IPS DF 19.7 (cell line): ENCODE measurements around the gene LCN12.

Source experiments
- DNase-seq: peaks from one replicate; pipeline ENCODE4 v3.0.0-alpha.2; 2013; ENCODE audit warnings: low read depth, low spot score

Gene LCN12

DNA sequence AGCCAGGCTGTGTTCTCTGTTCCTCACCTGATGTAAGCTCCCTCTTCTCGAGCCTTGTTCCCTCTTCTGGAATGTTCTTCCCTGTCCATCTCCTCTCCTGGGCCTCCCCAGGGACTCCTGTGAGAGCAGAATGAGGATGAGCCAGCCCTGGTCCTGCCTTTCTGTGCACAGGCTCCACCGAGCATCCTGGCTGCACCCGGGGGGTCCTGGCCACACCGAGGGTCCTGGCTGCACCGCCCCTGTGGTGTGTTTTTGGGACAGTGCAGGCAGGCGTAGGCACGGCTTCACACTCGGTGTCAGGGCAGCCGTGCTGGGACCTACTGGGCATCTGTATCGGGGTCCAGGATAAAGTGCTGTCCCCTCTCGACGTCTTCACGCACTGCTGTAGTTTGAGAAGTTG lies 25.3 kb upstream of the LCN12 start:
- no peak for DNase-seq

DNA sequence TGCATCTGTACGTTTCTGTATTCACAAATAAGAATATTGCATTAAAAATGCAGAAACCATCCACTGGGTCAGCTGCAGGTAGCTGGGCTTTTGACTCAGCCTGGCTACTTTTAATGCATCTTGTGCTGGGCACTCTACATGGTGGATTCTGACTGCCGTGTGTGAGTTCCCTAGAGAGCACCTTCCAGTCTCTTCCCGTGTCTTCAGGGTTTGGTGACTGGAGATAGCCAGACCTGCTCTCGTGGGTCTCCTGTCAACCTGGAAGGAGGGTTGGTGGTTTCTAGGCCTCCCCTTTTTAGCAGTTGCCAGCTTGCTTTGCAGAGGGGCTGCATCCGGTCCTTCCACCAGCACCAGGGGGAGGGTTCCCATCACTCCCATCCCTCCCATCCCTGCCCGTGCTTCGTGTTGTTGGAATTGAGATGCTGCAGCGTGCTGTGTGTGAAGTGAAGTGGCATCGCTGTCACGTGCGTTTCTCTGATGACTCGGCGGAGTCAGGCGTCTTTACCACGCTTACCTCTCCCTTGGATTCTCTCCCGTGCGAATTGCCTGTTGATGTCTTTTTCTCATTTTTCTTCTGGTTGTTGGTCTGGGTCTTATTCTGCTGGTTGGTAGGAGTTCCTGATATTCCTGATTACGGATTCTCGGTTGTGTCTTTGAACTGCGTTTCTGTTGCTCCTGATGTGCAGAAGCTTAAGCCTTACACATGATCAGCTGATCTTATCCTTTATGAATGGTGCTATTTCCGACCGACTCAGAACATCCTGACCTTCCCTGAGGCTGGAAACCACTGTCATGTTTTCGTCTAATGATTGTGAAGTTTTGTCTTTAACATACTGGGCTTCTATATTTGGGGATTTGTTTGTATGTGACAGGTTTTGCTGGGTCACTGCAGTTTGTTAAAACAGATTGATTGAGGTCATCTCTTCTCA lies 24.5 kb upstream of the LCN12 start:
- DNase-seq = no peak

DNA sequence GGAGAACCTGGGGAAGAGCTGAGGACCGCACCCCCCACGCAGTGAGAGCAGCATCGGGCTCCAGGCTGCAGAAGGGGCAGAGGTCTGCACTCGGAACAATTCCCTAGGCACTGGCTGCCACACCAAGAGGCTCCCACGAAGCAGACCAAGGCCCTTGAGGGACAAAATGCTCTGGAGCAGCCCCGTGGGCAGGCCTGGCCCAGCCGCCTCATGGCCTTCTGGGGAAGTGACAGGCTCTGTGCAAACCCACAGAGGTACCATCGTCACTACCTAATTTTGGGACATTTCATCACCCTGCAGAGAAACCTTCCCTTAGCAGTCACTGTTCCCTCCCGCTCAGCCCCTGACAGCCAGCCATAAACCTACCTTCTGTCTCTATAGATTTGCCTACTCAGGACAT lies 23.5 kb upstream of the LCN12 start:
- DNase-seq = no peak

DNA sequence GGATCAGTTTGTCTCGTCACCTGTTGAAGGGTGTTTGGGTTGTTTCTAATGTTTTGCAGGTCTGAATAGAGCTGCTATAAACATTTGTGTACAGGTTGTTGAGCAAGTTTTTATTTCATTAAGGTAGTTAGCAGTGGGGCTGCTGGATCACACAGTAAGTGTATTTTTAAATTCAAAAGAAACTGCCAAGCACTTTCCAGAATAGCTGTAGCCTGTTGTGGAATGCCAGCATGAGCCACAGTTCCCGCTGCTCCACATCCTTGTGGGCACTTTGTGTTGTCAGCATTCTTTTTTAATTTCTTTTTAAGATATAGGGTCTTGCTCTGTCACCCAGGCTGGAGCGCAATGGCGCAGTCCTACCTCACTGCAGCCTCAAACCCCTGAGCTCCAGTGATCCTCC lies 22.1 kb upstream of the LCN12 start:
- DNase-seq = no peak

DNA sequence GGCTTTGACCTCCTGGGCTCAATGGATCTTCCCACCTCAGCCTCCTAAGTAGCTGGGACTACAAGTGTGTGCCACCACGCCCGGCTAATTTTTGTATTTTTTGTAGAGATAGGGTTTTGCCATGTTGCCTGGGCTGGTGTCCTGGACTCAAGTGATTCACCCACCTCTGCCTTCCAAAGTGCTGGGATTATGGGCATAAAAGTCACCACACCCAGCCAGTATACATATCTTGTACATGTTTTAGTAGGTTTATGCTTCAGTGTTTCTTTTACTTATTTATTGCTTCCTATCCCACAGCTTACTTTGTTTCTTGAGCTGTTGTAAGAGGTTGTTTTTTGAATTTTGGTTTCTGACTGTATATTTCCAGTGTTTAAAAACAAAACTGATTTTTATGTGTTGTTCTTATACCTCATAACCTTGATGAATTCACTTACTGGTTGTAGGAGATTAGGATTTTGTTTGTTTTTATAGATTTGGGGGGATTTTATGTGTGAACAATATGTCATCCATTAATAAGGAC lies 20.4 kb upstream of the LCN12 start:
- DNase-seq = no peak

DNA sequence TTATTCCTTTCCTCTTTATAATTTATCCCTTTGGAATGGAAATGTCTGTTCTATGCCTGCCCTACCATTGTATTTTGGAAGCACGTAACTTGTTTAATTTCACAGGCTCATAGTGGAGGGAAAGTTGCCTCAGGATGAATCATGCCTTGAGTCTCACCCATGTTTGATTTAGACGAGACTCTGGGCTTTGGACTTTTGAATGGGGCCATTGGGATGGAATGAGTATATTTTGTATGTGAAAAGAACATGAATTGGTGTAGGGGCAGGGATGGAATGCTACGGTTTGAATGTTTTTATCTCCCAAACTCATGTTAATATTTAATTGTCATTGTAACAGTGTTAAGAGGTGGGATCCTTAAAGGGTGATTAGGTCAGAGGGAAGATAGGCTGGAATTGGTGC lies 17.8 kb upstream of the LCN12 start:
- DNase-seq = no peak

DNA sequence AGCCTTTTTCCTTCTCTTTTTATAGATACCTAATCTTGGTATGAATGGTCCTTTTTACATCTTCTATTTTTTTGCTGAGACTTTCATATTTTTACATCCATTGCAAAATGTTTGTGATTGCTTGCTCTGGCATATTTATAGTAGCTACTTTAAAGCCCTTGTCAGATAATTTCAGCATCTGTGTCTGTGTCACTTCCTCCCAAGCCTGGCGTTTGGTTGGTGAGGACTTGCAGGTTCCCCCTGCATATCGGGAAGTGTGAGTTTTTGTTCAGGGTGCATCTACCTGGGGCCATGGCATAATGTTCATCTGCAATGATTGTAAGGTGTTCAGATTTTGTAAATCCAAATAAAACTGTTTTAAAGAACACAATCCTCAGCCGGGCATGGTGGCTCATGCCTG lies 16.4 kb upstream of the LCN12 start:
- no peak for DNase-seq

DNA sequence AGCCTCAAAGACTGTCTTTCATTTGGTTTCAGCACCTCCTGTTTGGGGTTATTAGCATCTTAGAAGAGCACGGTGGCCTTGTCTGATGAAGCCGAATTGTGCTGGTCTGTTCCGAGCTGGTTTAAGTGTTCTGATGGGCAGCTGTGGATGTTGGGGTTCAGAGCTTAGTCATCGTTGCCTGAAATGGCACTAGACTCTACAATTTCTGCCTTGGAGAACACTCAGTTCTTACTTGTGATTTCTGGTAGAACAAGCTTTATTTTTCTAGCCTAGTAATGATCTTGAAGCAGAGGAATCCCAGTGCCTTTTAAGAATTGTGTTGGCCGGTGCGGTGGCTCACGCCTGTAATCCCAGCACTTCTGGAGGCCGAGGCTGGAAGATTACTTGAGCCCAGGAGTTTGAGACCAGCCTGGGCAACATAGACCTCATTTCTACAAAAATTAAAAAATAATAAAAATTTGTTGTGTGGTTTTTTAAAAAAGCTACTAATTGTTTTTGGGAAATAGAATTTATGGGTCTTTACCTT lies 15.4 kb upstream of the LCN12 start:
- no peak for DNase-seq

DNA sequence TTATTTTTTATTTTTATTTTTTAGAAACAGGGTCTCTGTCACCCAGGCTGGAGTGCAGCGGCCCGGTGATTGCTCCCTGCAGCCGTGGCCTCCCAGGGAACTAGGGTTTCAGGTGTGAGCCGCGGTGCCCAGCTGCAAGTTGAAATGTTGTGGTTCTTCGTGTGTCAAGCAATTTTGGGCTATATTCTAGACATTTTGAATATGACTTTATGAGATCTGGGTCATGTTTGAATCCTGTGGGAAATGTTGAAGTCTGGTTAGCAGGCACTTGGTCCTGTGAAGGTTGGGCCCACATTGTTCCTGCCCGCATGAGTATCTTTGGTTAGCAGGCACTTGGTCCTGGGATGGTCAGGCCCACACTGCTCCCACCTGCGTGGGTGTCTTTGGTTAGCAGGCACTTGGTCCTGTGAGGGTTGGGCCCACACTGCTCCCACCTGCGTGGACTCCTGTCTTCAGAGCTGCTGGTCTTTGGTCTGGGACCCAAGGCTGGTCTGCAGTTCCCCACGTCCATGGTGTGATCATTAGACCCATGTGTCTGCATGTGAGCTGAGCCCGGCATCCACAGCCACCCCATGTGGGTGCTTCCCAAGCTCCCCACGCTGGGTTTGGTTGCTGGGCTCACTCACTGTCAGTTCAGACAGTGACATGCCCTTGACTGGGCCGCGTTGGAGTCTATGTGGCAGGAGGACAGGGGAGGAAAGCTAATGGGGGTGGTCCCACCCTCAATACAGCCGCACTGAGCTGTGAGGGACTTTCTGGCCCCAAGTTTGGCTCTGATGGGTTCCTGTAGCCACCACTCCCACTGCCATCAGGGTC lies 14.7 kb upstream of the LCN12 start:
- DNase-seq = no peak

DNA sequence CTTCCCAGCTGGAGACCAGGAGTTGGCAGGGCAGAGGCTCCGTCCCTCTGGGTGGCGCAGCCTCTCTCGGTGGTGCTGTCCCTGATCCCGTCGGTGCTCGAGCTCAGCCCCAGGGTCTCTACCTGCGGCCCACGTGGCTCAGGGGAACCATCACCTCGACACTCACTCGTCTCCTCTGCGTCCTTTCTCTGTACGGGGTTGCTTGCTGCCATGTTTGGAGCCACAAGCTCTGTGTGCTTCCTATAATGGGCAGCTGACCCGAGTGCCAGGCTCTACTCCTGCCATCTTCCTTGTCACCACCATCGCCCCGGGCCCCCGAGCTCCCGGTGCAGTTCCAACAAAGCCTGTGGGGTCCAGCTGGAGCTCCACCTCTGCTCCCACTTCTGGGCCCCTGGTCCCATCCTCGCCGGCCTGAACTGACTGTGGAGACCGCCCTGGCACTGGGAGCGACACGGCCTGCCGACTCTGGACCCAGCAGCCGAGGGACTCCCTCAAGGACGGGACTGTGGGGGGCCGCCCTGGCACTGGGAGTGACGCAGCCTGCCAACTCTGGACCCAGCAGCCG lies 12.6 kb upstream of the LCN12 start:
- no peak for DNase-seq

DNA sequence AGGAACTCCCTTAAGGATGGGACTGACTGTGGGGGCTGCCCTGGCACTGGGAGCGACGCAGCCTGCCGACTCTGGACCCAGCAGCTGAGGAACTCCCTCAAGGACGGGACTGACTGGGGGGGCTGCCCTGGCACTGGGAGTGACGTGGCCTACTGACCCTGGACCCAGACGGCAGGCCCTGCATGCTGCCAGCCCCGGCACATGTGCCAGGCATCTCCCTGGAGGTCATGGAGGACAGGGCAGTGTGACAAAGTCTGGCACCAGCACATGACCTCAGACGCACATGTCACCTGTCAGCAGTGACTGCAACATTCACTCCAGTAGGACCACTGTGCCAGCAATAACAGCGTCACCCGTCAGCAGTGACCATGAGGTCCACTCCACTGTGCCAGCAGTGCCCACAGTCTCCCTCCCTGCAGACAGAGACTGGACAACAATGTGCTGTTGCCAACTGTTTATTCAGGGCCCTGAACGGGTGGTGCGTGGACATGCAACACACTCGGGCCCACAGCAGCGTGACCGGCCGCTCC lies 12.0 kb upstream of the LCN12 start:
- no peak for DNase-seq

DNA sequence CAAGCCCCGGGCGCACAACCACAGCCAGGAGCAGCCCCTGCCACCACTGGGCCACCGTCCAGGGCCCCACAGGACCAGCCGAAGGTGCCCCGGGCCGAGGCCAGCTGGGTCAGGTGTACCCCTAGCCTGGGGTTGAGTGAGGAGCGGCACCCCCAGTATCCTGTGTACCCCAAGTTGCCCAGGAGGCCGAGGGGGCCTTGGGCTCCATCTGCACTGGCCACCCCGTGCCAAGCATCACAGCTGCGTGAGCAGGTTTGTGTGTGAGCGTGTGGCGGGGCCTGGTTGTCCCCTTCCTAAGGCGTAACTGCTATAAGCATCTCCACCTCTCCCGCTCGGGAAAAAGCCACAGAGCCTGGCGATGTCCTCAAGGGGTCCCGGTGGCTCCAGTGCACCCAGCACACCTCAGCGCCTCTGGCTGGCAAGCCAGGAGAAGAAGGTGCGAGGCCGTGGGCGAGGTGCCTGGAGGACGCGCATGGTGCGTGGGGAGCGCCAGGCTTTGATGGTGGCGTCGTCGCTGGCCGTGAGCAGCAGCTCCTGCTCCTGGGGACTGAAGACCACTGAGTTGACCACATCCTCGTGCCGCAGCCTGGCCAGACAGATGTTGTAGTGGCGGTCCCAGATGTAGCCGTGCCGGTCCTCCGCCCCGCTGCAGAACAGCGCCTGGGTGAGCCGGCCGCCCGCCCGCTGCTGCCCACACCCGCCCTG lies 11.4 kb upstream of the LCN12 start:
- no peak for DNase-seq

DNA sequence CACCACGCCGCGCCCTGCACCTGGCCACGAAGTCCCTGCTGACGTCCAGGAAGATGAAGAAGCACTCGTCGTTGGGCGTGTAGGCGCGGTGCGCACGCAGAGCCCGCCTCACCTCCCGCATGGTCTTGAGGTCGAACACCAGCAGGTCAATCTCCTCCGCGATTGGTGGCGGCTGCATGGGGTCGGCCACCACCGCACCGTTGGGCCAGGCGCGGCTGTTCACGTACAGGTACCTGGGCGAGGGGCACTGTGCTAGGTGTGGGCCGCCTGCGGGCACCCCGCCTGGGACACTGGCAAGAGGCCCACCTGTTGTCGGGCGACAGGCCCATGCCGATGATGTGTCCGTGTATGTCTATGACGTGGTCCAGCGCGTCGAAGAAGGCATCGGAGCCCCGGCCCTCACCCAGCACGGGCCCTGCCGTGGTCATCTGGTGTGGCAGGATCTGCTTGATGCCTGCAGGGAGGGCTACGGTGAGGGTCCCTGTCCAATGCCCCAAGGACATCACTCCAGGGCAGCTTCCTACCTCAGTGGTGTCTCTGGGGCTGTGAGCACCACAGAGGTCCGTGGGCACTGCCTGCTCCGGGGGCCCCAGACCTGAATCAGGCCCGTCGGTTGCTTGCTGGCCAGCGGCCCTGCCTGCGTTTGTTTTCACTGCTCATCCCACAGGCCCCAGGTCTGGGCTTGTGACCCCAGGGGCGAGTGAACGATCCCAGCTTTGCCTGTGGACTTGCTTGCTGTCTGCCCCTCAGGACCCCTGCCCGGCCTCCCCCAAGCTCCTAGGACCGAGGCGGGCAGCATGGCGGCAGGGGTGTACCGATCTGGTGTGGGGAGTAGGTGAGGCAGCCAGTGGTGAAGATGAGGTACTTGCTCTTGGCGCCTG lies 10.6 kb upstream of the LCN12 start:
- no peak for DNase-seq

DNA sequence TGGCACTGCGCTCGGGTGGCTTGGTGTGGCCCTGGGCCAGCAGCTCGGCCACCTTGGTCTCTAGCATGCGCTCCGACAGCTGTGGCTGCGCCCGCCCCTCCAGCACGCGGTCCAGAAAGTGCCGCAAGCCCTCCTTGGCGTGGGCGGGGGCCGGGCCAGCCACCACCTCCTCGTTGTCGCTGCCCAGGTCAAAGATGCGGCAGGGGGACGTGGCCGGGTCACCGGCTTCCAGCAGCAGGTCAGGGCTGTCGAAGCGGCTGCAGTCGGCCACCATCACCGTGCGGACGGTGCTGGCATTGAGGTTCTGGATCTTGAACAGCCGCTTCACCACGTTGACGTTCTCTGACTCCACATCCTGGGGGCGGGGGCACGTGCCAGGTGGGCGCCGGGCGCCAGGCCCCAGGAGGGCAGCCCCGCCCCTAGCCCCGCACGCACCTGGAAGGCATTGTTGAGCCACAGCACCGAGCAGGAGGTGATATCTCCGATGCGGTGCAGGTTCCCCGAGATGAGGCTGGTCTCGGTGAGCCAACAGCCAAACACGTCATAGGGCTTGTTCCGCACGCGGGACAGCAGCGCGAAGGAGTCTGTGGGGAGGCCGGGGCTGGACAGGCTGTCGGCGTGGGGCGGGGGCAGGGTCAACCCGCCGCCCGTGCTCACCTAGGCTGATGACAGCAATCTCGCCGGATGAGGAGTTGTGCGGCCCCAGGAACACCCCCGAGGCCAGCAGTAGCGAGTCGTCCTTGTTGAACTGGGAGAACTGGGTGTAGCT lies 9.8 kb upstream of the LCN12 start:
- DNase-seq = no peak

DNA sequence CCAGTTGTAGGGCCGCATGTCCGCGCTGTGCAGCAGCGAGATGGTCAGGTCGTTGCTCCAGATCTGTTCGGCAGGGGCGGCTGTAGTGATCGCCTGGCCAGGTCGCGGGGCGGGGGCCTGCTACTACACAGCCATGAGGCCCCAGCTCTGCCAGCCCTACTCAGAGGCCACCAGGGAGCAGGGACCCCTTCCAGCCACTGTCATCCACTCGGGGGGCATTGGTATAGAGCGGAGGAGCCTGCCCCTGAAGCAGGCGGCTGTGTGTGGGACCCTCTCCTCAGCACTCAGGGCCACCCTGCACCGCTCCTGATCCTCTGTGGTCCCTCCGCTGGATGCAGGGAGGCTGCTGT lies 9.2 kb upstream of the LCN12 start:
- no peak for DNase-seq

DNA sequence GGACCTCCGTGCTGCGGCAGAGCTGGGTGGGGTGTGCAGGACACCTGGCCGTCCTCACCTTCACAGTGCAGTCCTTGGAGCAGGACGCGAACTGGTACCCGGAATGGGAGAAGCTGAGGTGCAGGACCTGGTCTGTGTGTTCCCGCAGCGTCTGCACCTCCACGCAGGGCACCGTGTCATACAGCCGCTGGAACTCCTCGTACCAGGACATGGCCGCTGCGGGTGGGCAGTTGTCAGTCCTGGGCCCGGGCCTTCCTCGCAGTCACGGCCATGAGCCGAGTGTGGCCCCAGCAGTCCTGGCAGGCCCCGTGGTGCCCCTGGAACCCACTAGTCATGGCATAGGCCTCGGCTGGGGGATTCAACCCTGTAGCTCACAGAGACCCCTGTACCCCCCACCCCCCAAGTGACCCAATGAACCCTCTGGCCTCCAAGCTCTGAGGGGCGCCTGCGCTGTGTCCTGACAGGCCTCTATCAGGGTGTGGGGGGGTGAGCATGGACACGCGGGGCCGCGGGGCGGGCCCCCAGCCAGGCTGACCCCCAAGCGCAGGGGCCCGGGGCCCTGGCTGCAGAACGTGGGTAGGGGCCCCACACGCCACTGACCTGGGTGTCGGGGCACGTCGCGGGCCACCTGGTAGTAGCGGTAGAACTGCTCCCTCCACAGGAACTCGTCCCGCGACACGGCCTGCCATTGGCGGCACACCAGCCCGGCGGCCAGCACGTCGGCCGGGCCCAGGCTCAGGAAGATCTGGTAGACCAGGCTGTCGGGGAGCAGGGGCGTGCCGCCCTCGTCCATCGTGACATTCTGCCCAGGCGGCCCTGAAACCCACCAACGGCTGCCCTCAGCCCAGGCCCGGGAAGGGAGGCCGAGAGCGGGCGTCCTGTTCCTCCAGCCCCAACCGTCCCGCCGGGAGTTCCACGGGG lies 8.5 kb upstream of the LCN12 start:
- DNase-seq = no peak

DNA sequence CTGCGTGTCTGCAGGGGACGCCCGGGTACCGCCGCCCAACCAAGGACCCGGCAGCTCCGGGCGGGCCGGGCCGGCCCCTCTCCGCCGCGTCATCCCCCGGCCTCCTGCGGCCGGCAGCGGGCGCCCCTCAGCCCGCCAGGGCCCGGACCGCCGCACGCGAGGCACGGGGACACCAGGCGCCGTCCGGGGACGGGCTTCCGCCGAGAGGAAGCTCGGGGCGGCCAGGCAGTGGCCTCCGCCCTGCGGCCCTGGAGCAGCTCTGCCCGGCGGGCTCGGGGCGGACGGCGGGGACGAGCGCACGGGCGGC lies 7.9 kb upstream of the LCN12 start:
- no peak for DNase-seq

DNA sequence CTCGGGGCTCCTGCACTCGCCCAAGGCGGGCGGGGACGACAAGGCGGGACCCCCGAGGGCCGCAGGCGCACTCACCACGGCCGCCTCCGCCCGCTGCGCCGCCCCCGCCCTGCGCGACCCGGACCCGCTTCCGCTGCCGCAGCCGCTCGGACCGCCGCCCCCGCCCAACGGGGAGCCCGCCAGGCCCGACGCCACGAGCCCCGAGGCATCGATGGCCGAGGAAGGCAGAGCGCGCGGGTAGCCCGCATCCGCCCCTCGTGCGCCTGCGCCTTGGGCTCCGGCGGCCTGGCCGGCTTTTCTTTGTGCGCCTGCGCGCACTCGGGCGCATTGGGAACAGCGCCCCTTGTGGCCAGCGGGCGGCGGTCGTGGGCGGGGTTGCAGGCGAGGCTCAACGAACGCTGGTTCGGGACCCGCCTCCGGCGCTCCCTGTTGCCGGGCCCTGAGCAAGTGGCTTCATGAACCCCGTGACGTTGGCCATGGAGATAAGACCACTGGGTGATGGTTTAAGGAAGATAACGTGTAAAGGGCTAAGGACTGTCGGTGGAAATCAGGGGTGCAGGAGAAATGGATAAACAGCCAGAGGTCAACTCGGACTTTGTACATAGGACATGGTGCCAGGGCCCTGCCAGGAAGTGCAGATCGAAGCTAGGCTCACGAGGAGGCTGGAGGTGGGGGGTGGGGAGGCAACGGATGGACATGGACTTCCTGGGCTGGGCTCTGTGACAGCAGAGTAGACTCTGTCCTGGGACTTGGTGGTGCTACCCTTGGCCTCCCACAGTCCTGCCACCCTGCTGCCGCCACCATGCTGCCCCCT lies 7.3 kb upstream of the LCN12 start, which contains the start of the genes C8G and FBXW5:
C8G (plus strand) TSS at position 725 of the 814 bp plus-strand sequence; CDS start at position 803, 78 bp downstream.
FBXW5 (minus strand) TSS at position 220 of the 814 bp plus-strand sequence. CDS start 655 bp downstream, outside the sequence.
- DNase-seq = peak; percentile 56
